AG09309 (cell line): ENCODE measurements around the gene CDPF1.

Source experiments
- DNase-seq: peaks from one replicate; pipeline ENCODE4 v3.0.0-alpha.2; 2010; ENCODE audit warnings: low read depth
- H3K4me3 ChIP-seq: 2 replicates; pipeline ENCODE4 v1.5.1; 2011; ENCODE audit warnings: mild to moderate bottlenecking, low read depth, low read length, moderate library complexity; ENCODE audit not compliant: control insufficient read depth
- TF ChIP-seq, protein P1 (sequence below): IDR thresholded peaks from 2 replicates; pipeline ENCODE4 v1.5.1; 2011; ENCODE audit warnings: mild to moderate bottlenecking, low read depth, low read length, inconsistent platforms; ENCODE audit not compliant: insufficient read depth, control insufficient read depth; ENCODE audit errors: missing control alignments

Gene CDPF1

DNA sequence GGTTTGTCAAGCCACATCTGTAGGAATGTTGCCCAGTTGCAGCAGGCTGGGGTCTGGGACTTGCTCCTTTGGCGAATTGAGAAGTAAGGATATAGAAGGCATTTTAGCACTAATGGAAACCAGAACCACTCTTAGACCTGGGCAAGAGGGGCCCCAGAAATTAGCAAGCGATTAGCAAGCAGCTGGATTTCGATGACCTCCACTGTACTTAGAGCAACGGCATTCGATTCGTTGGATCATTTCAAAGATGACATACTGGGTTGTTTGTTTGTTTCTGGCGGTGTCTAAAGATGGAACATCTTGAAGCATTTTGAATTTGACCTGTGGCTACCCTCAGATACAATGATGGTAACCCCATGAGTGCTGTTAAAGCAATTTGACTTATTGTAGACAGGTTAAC, 1.2 kb upstream of the CDPF1 start:
- no peak for DNase-seq
- TF ChIP-seq, protein P1, sequence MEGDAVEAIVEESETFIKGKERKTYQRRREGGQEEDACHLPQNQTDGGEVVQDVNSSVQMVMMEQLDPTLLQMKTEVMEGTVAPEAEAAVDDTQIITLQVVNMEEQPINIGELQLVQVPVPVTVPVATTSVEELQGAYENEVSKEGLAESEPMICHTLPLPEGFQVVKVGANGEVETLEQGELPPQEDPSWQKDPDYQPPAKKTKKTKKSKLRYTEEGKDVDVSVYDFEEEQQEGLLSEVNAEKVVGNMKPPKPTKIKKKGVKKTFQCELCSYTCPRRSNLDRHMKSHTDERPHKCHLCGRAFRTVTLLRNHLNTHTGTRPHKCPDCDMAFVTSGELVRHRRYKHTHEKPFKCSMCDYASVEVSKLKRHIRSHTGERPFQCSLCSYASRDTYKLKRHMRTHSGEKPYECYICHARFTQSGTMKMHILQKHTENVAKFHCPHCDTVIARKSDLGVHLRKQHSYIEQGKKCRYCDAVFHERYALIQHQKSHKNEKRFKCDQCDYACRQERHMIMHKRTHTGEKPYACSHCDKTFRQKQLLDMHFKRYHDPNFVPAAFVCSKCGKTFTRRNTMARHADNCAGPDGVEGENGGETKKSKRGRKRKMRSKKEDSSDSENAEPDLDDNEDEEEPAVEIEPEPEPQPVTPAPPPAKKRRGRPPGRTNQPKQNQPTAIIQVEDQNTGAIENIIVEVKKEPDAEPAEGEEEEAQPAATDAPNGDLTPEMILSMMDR = no peak
- H3K4me3 ChIP-seq = peak overlapping the region; percentile 63

DNA sequence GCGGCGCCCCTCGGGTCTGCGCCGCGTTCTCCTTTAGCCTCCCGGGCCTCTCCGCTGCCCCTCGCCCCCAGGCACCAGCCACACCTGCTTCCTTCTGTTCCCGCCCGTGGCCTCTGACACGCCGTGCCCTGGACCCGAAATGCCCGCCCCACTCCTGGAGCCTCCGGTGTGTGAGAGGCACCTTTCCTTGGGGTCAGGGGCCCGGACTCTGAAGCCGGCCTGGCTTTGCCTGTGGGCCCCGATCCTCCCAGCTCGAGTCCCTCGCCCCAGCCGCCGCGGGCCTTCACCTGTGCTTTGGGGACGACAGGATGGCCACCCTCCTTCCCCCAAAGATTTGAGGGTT, 661 bp upstream of the CDPF1 start:
- TF ChIP-seq, protein P1 = no peak
- peak overlapping the region; percentile 63 for H3K4me3 ChIP-seq
- DNase-seq = no peak

DNA sequence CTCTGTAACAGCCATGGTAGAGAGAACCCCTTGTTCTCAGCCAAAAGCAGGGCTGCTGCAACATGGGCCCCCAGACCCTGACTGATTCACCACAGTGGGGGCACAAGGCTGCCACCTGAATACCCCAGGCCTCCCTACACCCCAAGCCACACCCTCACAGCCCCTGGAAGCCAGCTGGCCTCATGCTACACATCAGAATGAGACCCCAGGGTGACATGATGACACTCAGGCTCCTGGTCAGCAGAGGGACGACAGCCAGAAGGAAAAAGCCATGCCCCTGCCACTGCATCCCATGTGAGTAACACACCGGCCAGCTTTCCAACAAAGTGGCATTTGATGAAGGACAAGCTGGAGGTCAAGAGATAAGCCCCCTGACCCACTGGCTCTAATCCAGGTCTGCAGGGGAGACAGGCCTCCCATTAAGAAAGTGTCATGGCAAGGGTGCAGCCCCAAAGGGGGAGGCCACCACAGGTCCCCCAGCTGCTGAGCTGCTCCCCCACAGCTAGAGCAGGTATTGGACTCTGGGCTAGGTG, 2.6 kb downstream of the CDPF1 start:
- DNase-seq = no peak
- H3K4me3 ChIP-seq = no peak overlapping the region
- TF ChIP-seq, protein P1 = no peak

DNA sequence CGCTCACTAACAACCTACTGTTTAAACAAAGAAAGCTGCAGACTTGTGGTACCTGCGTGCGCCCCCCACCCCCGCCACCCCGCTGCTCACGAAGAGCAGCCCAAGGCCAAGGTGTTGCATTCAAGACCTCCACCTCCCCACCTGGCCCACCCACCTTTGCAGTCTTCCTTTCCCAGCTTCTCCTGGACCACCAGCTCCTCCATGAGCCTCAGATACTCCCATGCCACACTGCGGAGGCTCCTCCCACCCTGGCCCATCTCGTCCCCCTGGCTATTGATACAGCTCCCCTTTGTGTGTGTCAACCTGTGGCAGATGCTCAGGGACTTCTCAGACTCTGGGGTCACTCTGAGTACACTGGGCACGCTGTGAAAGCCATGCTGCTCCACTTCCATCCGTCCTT, 3.9 kb downstream of the CDPF1 start:
- TF ChIP-seq, protein P1 = no peak
- no peak for DNase-seq
- H3K4me3 ChIP-seq = no peak overlapping the region

DNA sequence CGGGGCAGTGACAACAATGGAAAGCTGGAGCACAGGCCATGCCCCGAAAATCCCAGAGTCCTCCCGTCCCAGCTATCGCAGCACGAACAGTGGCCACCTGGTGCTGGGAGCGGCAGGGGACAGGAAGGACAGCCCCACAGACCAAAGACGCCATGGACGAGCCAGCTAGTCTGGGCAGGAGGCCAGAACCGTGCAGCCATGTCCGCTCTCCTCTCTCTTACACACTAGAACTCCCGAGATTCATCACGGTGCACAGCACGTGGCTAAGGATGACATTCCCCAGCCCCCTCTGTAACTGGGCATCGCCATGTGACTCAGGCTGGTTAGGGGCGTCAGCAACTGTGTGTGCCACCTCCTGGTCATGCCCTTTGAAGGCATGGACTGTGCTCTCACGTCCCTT, 4.6 kb downstream of the CDPF1 start:
- TF ChIP-seq, protein P1 = no peak
- no peak overlapping the region for H3K4me3 ChIP-seq
- no peak for DNase-seq

DNA sequence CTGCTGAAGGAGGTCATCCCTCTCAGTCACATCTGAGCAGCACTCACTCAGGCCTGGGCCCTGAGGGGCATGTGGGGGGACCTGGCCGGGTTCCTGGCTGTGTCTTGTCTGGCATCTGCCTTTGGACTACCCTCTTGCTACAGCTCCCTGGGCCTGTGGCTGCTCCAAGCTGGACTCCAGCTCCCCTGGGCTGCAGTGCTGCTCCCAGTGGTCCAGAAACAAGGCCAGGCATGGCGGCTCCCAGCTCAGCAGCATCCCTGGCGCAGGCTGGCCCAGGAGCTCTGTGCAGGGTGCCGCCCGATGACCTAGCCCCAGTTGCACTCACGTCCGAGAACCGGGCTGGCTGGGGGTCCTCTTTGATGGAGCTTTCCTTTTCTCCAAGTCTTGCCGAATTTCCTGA, 5.3 kb downstream of the CDPF1 start:
- TF ChIP-seq, protein P1 = no peak

DNA sequence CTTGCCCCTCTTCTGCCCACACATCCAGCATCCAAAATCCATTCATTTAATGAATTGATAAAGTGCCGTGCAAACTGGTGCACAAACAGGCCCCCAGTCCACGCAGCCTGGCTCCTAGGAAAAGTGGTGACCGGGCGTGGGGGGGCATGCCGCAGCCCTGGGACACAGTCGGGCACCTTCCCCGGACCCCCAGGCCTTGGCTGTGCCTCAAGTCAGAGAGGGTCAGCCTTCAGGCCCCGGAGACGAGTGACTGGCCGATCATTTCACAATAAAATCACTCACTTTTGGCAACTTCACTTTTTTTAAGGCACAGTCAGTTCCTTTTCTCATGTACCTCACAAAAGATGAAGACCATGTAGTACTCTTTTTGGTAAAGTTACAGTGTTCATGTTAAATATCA, 8.0 kb downstream of the CDPF1 start:
- TF ChIP-seq, protein P1 = no peak

More for the DNA sequence above, 5.3 kb downstream of the CDPF1 start:
- H3K4me3 ChIP-seq = no peak overlapping the region
- DNase-seq = no peak

More for the DNA sequence above, 8.0 kb downstream of the CDPF1 start:
- no peak for DNase-seq
- H3K4me3 ChIP-seq = no peak overlapping the region
